CD8-positive, alpha-beta memory T cell (primary cell): Measurements from ENCODE around the gene NOX5. TPM values are rescaled to one million over a fixed set of nuclear protein-coding genes. Genes with fewer than 3 reads are reported as not detected.

Experiments
- CTCF ChIA-PET: fragments of 350-600 bp; sonication (Branson Sonifier 250); formaldehyde crosslinking; loops from one replicate; lab custom pipeline; 2021; ENCODE audit warnings: antibody characterized with exemption; lab: Charles Lee
- POLR2A ChIA-PET: fragments of 350-600 bp; sonication (Branson Sonifier 250); formaldehyde crosslinking; loops from one replicate; lab custom pipeline; 2021; ENCODE audit warnings: antibody characterized with exemption; lab: Charles Lee
- DNase-seq, 5 donors: peaks; one replicate each; pipeline versions ENCODE4 v3.0.0 to v3.0.0-alpha.2; 2020 to 2022; ENCODE audit warnings: mixed read lengths in 1 of 5
- H3K27ac ChIP-seq: one replicate; pipeline ENCODE4 v1.7.0; 2013; ENCODE audit warnings: low read depth, mild to moderate bottlenecking, low read length, moderate library complexity
- H3K27me3 ChIP-seq: 2 replicates; pipeline ENCODE4 v1.7.0; 2013; ENCODE audit warnings: low read length, mild to moderate bottlenecking; ENCODE audit not compliant: insufficient read depth, poor library complexity, severe bottlenecking
- H3K36me3 ChIP-seq: 2 replicates; pipeline ENCODE4 v1.7.0; 2013; ENCODE audit warnings: mild to moderate bottlenecking, low read length, moderate library complexity; ENCODE audit not compliant: insufficient read depth
- H3K4me1 ChIP-seq: 2 replicates; pipeline ENCODE4 v1.7.0; 2013; ENCODE audit warnings: mild to moderate bottlenecking, low read length, moderate library complexity; ENCODE audit not compliant: insufficient read depth
- H3K4me3 ChIP-seq: 2 replicates; pipeline ENCODE4 v1.7.0; 2013; ENCODE audit warnings: mild to moderate bottlenecking, low read length
- H3K9me3 ChIP-seq: 2 replicates; pipeline ENCODE4 v1.7.0; 2013; ENCODE audit warnings: mild to moderate bottlenecking, low read length
- H3K27ac Mint-ChIP-seq, 8 donors: one replicate each; pipeline ENCODE4 v1.8.0; 2020 to 2021; ENCODE audit warnings: mixed read lengths in 8 of 8, mild to moderate bottlenecking in 6 of 8, inconsistent platforms in 3 of 8, moderate library complexity in 3 of 8
- H3K27me3 Mint-ChIP-seq, 2 donors: one replicate each; pipeline ENCODE4 v1.8.0; 2020 to 2021; ENCODE audit warnings: mixed read lengths in 2 of 2, mild to moderate bottlenecking in 1 of 2, moderate library complexity in 1 of 2
- H3K36me3 Mint-ChIP-seq, 3 donors: one replicate each; pipeline ENCODE4 v1.8.0; 2020 to 2021; ENCODE audit warnings: mixed read lengths in 3 of 3, inconsistent platforms in 1 of 3, mild to moderate bottlenecking in 1 of 3
- H3K4me1 Mint-ChIP-seq, 3 donors: one replicate each; pipeline ENCODE4 v1.8.0; 2020 to 2021; ENCODE audit warnings: mixed read lengths in 3 of 3, inconsistent platforms in 1 of 3, mild to moderate bottlenecking in 1 of 3
- H3K4me3 Mint-ChIP-seq, 7 donors: one replicate each; pipeline ENCODE4 v1.8.0; 2020 to 2021; ENCODE audit warnings: mixed read lengths in 7 of 7, mild to moderate bottlenecking in 6 of 7, moderate library complexity in 4 of 7, inconsistent platforms in 2 of 7
- H3K9me3 Mint-ChIP-seq, 5 donors: one replicate each; pipeline ENCODE4 v1.8.0; 2020 to 2022; ENCODE audit warnings: mixed read lengths in 5 of 5, mild to moderate bottlenecking in 3 of 5, moderate library complexity in 2 of 5, inconsistent platforms in 1 of 5
- polyA plus RNA-seq: library from polyadenylated mRNA; unstranded; fragments of 300-500 nt; fragmentation: Illumina TruSeq; gene quantifications from one replicate; pipeline ENCODE4 v1.2.3, GENCODE V29; 2021
- total RNA-seq, 2 experiments: library from RNA; stranded (reverse); gene quantifications; one replicate each; pipeline ENCODE4 v1.2.3, GENCODE V29; 2021

NOX5 gene
- total and polyA plus RNA-seq, 3 experiments from 2014 or later, result not detected

- POLR2A ChIA-PET, result no interaction called here
- Histone ChIP-seq H3K4me1 (no peaks in the 10 kb centered on the region), H3K4me3 (no peak overlapping the region), H3K36me3 (no peaks in the 10 kb centered on the region), H3K27me3 (no peaks in the 10 kb centered on the region), H3K9me3 (no peaks in the 10 kb centered on the region), H3K27ac (no peak overlapping the region)
- Mint-ChIP-seq H3K4me3 (no peak overlapping the region), H3K9me3 (no peaks in the 10 kb centered on the region), H3K27ac (no peak overlapping the region), H3K27me3 (peaks cover 6 to 28% of the 10 kb centered on the region in 2 donors), H3K36me3 (no peaks in the 10 kb centered on the region), H3K4me1 (no peaks in the 10 kb centered on the region)
- no peak for DNase-seq
- CTCF ChIA-PET, result no interaction called here
Observed at GRCh38 chr15:68987120-68987519, 27.4 kb upstream of the NOX5 start.

GRCh38 chr15:68987676-68988075, 26.8 kb upstream of the NOX5 start:
- POLR2A ChIA-PET, result no interaction called here

DNA sequence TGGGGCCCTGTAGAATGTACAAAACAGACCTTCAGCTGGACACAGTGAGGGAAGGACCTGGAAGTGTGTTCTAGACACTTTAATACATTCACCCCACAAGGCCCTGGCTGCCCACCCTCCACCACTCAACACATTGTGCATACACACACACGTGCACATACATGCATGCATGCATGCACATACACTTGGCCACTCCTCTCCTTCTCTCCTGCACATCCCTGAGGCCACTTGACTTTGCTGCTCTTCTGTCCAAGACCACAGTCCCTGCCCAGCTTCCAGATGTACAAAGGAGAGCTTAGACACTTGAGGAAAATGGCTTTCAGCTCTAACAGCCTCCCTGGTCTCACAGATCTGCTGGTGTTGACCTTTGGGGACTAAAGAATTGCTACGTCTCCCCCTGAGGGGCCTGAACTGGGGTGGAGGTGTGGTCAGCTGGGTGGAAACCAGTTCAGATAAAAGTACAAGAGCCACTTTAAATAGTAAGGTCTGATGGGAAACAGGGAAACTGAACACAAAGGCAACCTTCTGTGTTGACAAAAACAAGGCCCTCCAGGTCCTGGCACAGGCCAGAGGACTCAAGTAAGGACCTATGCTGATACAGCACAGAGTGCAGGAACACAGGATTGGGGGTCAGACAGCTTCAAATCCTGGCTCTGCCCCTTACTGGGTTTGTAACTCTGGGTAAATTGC, 24.8 kb upstream of the NOX5 start:
- no peaks in the 10 kb centered on the region for H3K9me3 Mint-ChIP-seq
- CTCF ChIA-PET, result no interaction called here
- H3K4me3 Mint-ChIP-seq, result no peak overlapping the region
- H3K4me1 Mint-ChIP-seq, result no peaks in the 10 kb centered on the region
- peaks cover 3 to 21% of the 10 kb centered on the region in 2 donors for H3K27me3 Mint-ChIP-seq
- POLR2A ChIA-PET, result no interaction called here
- Histone ChIP-seq H3K27me3 (no peaks in the 10 kb centered on the region), H3K9me3 (no peaks in the 10 kb centered on the region), H3K36me3 (no peaks in the 10 kb centered on the region), H3K27ac (no peak overlapping the region), H3K4me1 (no peaks in the 10 kb centered on the region), H3K4me3 (no peak overlapping the region)
- no peak overlapping the region for H3K27ac Mint-ChIP-seq
- DNase-seq, result no peak
- no peaks in the 10 kb centered on the region for H3K36me3 Mint-ChIP-seq

More at GRCh38 chr15:68987676-68988075, 26.8 kb upstream of the NOX5 start:
- H3K27me3 ChIP-seq, result no peaks in the 10 kb centered on the region
- Mint-ChIP-seq H3K36me3 (no peaks in the 10 kb centered on the region), H3K4me3 (no peak overlapping the region), H3K27ac (no peak overlapping the region), H3K4me1 (no peaks in the 10 kb centered on the region), H3K27me3 (peaks cover 6 to 28% of the 10 kb centered on the region in 2 donors), H3K9me3 (no peaks in the 10 kb centered on the region)
- H3K4me1 ChIP-seq, result no peaks in the 10 kb centered on the region
- CTCF ChIA-PET, result no interaction called here
- no peak overlapping the region for H3K4me3 ChIP-seq
- no peaks in the 10 kb centered on the region for H3K36me3 ChIP-seq
- DNase-seq, result no peak
- H3K27ac ChIP-seq, result no peak overlapping the region
- no peaks in the 10 kb centered on the region for H3K9me3 ChIP-seq

- Mint-ChIP-seq H3K4me3 (no peak overlapping the region), H3K9me3 (no peaks in the 10 kb centered on the region), H3K27me3 (peaks cover 3 to 21% of the 10 kb centered on the region in 2 donors), H3K36me3 (no peaks in the 10 kb centered on the region), H3K4me1 (no peaks in the 10 kb centered on the region), H3K27ac (no peak overlapping the region)
- H3K9me3 ChIP-seq, result no peaks in the 10 kb centered on the region
- ChIA-PET POLR2A (no interaction called here), CTCF (no interaction called here)
- H3K27me3 ChIP-seq, result no peaks in the 10 kb centered on the region
- no peaks in the 10 kb centered on the region for H3K4me1 ChIP-seq
- no peak overlapping the region for H3K4me3 ChIP-seq
- DNase-seq, result no peak
- H3K36me3 ChIP-seq, result no peaks in the 10 kb centered on the region
- H3K27ac ChIP-seq, result no peak overlapping the region
Observed at GRCh38 chr15:68990231-68990991, 24.1 kb upstream of the NOX5 start.

DNA sequence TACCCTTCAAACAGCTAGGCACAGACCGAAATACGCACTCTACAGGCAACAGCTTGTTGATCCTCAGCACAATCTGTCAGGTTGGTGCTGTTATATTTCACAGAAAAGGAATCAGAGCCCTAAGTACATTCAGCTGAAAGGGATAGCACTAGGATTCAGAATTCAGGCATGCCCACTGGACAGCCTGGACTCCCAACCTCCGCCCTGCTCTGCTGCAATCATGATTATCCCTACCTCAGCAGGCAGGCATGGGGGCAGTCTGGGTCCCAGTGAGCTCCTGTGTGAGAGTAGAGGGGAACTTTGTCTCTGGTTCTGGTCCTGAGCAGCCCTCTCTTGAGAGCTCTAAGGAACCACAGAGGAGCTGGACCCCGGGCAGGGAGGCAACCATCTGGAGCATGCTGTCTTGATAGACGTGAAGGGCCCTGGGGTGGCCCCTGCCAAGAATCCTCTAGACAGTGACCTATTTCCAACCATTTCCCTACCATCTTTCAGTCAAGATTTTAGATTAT, 23.4 kb upstream of the NOX5 start:
- no peak for DNase-seq
- H3K4me3 ChIP-seq, result no peak overlapping the region
- no peaks in the 10 kb centered on the region for H3K36me3 ChIP-seq
- no peaks in the 10 kb centered on the region for H3K36me3 Mint-ChIP-seq
- no peaks in the 10 kb centered on the region for H3K4me1 Mint-ChIP-seq
- H3K27ac ChIP-seq, result no peak overlapping the region
- H3K9me3 ChIP-seq, result no peaks in the 10 kb centered on the region
- no peaks in the 10 kb centered on the region for H3K27me3 ChIP-seq
- H3K27me3 Mint-ChIP-seq, result peaks cover 3 to 21% of the 10 kb centered on the region in 2 donors
- no peak overlapping the region for H3K4me3 Mint-ChIP-seq
- no peaks in the 10 kb centered on the region for H3K4me1 ChIP-seq
- ChIA-PET POLR2A (no interaction called here), CTCF (no interaction called here)
- no peak overlapping the region for H3K27ac Mint-ChIP-seq
- no peaks in the 10 kb centered on the region for H3K9me3 Mint-ChIP-seq

- no peaks in the 10 kb centered on the region for H3K9me3 Mint-ChIP-seq
- Histone ChIP-seq H3K9me3 (no peaks in the 10 kb centered on the region), H3K4me1 (no peaks in the 10 kb centered on the region), H3K36me3 (no peaks in the 10 kb centered on the region), H3K4me3 (no peak overlapping the region), H3K27me3 (no peaks in the 10 kb centered on the region), H3K27ac (no peak overlapping the region)
- H3K27ac Mint-ChIP-seq, result no peak overlapping the region
- peaks cover 3 to 21% of the 10 kb centered on the region in 2 donors for H3K27me3 Mint-ChIP-seq
- H3K4me3 Mint-ChIP-seq, result no peak overlapping the region
- no peak for DNase-seq
- no peaks in the 10 kb centered on the region for H3K36me3 Mint-ChIP-seq
- POLR2A ChIA-PET, result no interaction called here
- CTCF ChIA-PET, result no interaction called here
- H3K4me1 Mint-ChIP-seq, result no peaks in the 10 kb centered on the region
Observed at GRCh38 chr15:68991723-68992122, 22.8 kb upstream of the NOX5 start.

DNA sequence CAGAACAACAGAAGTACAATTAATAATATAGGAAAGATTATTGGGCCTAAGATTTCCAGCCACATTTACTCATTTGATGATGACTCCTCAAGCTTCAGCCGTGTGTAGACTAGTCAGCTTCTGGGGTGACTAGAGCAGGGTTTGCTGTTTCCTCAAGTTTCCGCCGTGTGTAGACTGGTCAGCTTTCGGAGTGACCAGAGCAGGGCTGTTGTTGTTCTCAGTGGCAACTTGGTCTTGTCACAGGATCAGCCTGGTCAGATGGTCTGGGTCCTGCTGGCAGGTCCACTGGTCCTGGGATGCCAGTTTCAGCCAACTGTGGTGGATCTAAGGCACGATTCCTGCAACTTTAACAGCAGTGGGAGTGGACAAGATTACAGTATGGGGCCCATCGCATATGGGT, 21.8 kb upstream of the NOX5 start:
- H3K27me3 ChIP-seq, result no peaks in the 10 kb centered on the region
- ChIA-PET CTCF (no interaction called here), POLR2A (no interaction called here)
- no peaks in the 10 kb centered on the region for H3K9me3 Mint-ChIP-seq
- no peaks in the 10 kb centered on the region for H3K4me1 ChIP-seq
- peaks cover 0 to 21% of the 10 kb centered on the region in 2 donors for H3K27me3 Mint-ChIP-seq
- H3K27ac ChIP-seq, result peak overlapping the region; percentile 33
- H3K4me3 Mint-ChIP-seq, result no peak overlapping the region
- no peak overlapping the region for H3K4me3 ChIP-seq
- no peaks in the 10 kb centered on the region for H3K36me3 ChIP-seq
- H3K27ac Mint-ChIP-seq, result no peak overlapping the region
- H3K36me3 Mint-ChIP-seq, result no peaks in the 10 kb centered on the region
- no peak for DNase-seq
- H3K9me3 ChIP-seq, result no peaks in the 10 kb centered on the region
- no peaks in the 10 kb centered on the region for H3K4me1 Mint-ChIP-seq

- Mint-ChIP-seq H3K36me3 (no peaks in the 10 kb centered on the region), H3K9me3 (no peaks in the 10 kb centered on the region), H3K27ac (no peak overlapping the region), H3K4me1 (no peaks in the 10 kb centered on the region), H3K27me3 (peaks cover 0 to 18% of the 10 kb centered on the region in 2 donors), H3K4me3 (no peak overlapping the region)
- Histone ChIP-seq H3K36me3 (no peaks in the 10 kb centered on the region), H3K27ac (no peak overlapping the region), H3K9me3 (no peaks in the 10 kb centered on the region), H3K4me3 (no peak overlapping the region), H3K4me1 (no peaks in the 10 kb centered on the region), H3K27me3 (no peaks in the 10 kb centered on the region)
- ChIA-PET CTCF (no interaction called here), POLR2A (no interaction called here)
- no peak for DNase-seq
Observed at GRCh38 chr15:68993276-68993675, 21.2 kb upstream of the NOX5 start.
